ENCODE measurements around the gene CCDC88A.

GRCh38 chr2:55415300-55415699, 4.4 kb downstream of the CCDC88A start:
- TF ChIP-seq POLR2A (IDR thresholded peaks at IDR 0.05; ENCODE audit: low read length) = no peak
- no peak for TF ChIP-seq GATA1 (IDR thresholded peaks at IDR 0.05; ENCODE audit: low read depth, low read length)
